HTR-8/SVneo (cell line): Measurements from ENCODE around the gene VPREB3.

Source experiments
- DNase-seq: peaks from one replicate; pipeline ENCODE4 v3.0.0; 2011; ENCODE audit warnings: low spot score, mixed read lengths; ENCODE audit not compliant: insufficient read length
- FAIRE-seq: peaks from 2 replicates; lab custom pipeline; 2011; peaks lifted over from hg19 to GRCh38; lab: Jason Lieb, UNC

The VPREB3 gene

GRCh38 chr22:23767673-23768548 is 13.7 kb upstream of the VPREB3 start, which contains the start of gene CHCHD10:
Gene CHCHD10 (minus strand): TSS chr22:23767972. CDS start chr22:23767874, 98 bp downstream.
- DNase-seq (peak; percentile 71), FAIRE-seq (no peak)

GRCh38 chr22:23767303-23767672 is 13.1 kb upstream of the VPREB3 start:
- DNase-seq: no peak
- FAIRE-seq: no peak

- no peak for FAIRE-seq
- DNase-seq: no peak
Observed at GRCh38 chr22:23764899-23765881, 11.0 kb upstream of the VPREB3 start.

GRCh38 chr22:23763954-23764353 is 9.7 kb upstream of the VPREB3 start:
- FAIRE-seq: no peak
- no peak for DNase-seq

- DNase-seq (no peak), FAIRE-seq (no peak)
Observed at GRCh38 chr22:23763579-23763945, 9.3 kb upstream of the VPREB3 start.

GRCh38 chr22:23762842-23763578 is 8.8 kb upstream of the VPREB3 start, which contains the start of gene C22orf15:
Gene C22orf15 (plus strand): TSS chr22:23762990. CDS start chr22:23763307, 317 bp downstream.
- FAIRE-seq (no peak), DNase-seq (no peak)

GRCh38 chr22:23760056-23760455 is 5.8 kb upstream of the VPREB3 start:
- FAIRE-seq (no peak), DNase-seq (no peak)

- FAIRE-seq (no peak), DNase-seq (no peak)
Observed at GRCh38 chr22:23759566-23759965, 5.3 kb upstream of the VPREB3 start.

GRCh38 chr22:23756891-23757290 is 2.7 kb upstream of the VPREB3 start:
- no peak for DNase-seq
- FAIRE-seq: no peak

GRCh38 chr22:23755711-23756110 is 1.5 kb upstream of the VPREB3 start:
- DNase-seq: no peak
- no peak for FAIRE-seq

GRCh38 chr22:23754980-23755636 is 883 bp upstream of the VPREB3 start:
- DNase-seq (no peak), FAIRE-seq (no peak)

- FAIRE-seq (no peak), DNase-seq (no peak)
Observed at GRCh38 chr22:23753385-23753784, 840 bp downstream of the VPREB3 start.

GRCh38 chr22:23752750-23753149 is 1.5 kb downstream of the VPREB3 start:
- FAIRE-seq (no peak), DNase-seq (no peak)

GRCh38 chr22:23752090-23752691 is 2.0 kb downstream of the VPREB3 start:
- FAIRE-seq: no peak
- no peak for DNase-seq

- DNase-seq: no peak
- FAIRE-seq: no peak
Observed at GRCh38 chr22:23751441-23751996, 2.7 kb downstream of the VPREB3 start.

- DNase-seq (peak; percentile 70), FAIRE-seq (no peak)
Observed at GRCh38 chr22:23750714-23751440, 3.3 kb downstream of the VPREB3 start, which contains the start of gene ZNF70. Gene ZNF70 (minus strand): TSS chr22:23751112. CDS start chr22:23745140, 5,972 bp downstream.

- FAIRE-seq: no peak
- no peak for DNase-seq
Observed at GRCh38 chr22:23750367-23750713, 3.9 kb downstream of the VPREB3 start.

GRCh38 chr22:23749841-23750301 is 4.4 kb downstream of the VPREB3 start:
- DNase-seq (no peak), FAIRE-seq (no peak)
